HG02970 (cell line): ENCODE results near the gene RSPRY1.
A peak's percentile ranks its signal among the peaks of the same experiment; 100 is the strongest.

ENCODE experiments used
- ATAC-seq: cut with Tn5 transposase; IDR thresholded peaks from one replicate; pipeline ENCODE4 v1.9.1; 2021; ENCODE audit warnings: mild to moderate bottlenecking, moderate library complexity, moderate number of reproducible peaks; ENCODE audit not compliant: unreplicated experiment, low FRiP score

RSPRY1 gene

GRCh38 chr16:57185945-57186871 is at the start of gene RSPRY1, which contains the start of gene PSME3IP1:
TSS of gene RSPRY1 (plus strand) at chr16:57186329. CDS start at chr16:57204659, 18,330 bp downstream.
TSS of gene PSME3IP1 (minus strand) at chr16:57186039. CDS start at chr16:57173854, 12,185 bp downstream.
- peak; percentile 88 for ATAC-seq

- ATAC-seq, result no peak
Observed at GRCh38 chr16:57137043-57137442, 49.1 kb upstream of the RSPRY1 start.

GRCh38 chr16:57137566-57138273 is 48.4 kb upstream of the RSPRY1 start:
- ATAC-seq, result no peak

GRCh38 chr16:57138281-57138935 is 47.7 kb upstream of the RSPRY1 start:
- ATAC-seq, result no peak

- ATAC-seq, result no peak
Observed at GRCh38 chr16:57140931-57141668, 45.0 kb upstream of the RSPRY1 start.

GRCh38 chr16:57141822-57142631 is 44.1 kb upstream of the RSPRY1 start:
- ATAC-seq, result no peak

- ATAC-seq, result no peak
Observed at GRCh38 chr16:57143149-57143921, 42.8 kb upstream of the RSPRY1 start.

- ATAC-seq, result no peak
Observed at GRCh38 chr16:57144027-57144426, 42.1 kb upstream of the RSPRY1 start.

GRCh38 chr16:57145046-57146021 is 40.8 kb upstream of the RSPRY1 start:
- ATAC-seq, result no peak

GRCh38 chr16:57146040-57146647 is 40.0 kb upstream of the RSPRY1 start:
- no peak for ATAC-seq

- ATAC-seq, result no peak
Observed at GRCh38 chr16:57146735-57147134, 39.4 kb upstream of the RSPRY1 start.

GRCh38 chr16:57147381-57148221 is 38.5 kb upstream of the RSPRY1 start:
- no peak for ATAC-seq

- ATAC-seq, result no peak
Observed at GRCh38 chr16:57148481-57148880, 37.6 kb upstream of the RSPRY1 start.

- ATAC-seq, result no peak
Observed at GRCh38 chr16:57149391-57149790, 36.7 kb upstream of the RSPRY1 start.

GRCh38 chr16:57150682-57151330 is 35.3 kb upstream of the RSPRY1 start:
- ATAC-seq, result no peak

- ATAC-seq, result no peak
Observed at GRCh38 chr16:57151369-57151768, 34.8 kb upstream of the RSPRY1 start.
